ENCODE measurements around the gene FBXL12. TPM values are rescaled to one million over a fixed set of nuclear protein-coding genes. Genes with fewer than 3 reads are reported as not detected.

FBXL12 gene, protein sequence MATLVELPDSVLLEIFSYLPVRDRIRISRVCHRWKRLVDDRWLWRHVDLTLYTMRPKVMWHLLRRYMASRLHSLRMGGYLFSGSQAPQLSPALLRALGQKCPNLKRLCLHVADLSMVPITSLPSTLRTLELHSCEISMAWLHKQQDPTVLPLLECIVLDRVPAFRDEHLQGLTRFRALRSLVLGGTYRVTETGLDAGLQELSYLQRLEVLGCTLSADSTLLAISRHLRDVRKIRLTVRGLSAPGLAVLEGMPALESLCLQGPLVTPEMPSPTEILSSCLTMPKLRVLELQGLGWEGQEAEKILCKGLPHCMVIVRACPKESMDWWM
- total RNA-seq (10 to 100 TPM; 10.4 to 22.1 (median 12.9) TPM), polyA plus RNA-seq (10 to 100 TPM; 11.4 to 16.6 (median 16.1) TPM)
- long read RNA-seq, donor 1, transcript FBXL12-201 (3 exons, 1,852 nt) = major isoform, 11 of 18 reads
- long read RNA-seq, donor 1, partial matches to known transcripts = 3 of 18 reads
- long read RNA-seq, donor 1, other reads (novel, unspliced or antisense) = 0 of 18 reads
- long read RNA-seq, donor 2, transcript FBXL12-208 (4 exons, 1,920 nt) = major isoform, 17 of 52 reads
- long read RNA-seq, donor 2, transcript FBXL12-206 (3 exons, 1,843 nt) = minor isoform, 6 of 52 reads
- long read RNA-seq, donor 2, transcript FBXL12-201 (3 exons, 1,852 nt) = minor isoform, 14 of 52 reads
- long read RNA-seq, donor 2, partial matches to known transcripts = 3 of 52 reads
- long read RNA-seq, donor 2, other reads (novel, unspliced or antisense) = 4 of 52 reads

DNA sequence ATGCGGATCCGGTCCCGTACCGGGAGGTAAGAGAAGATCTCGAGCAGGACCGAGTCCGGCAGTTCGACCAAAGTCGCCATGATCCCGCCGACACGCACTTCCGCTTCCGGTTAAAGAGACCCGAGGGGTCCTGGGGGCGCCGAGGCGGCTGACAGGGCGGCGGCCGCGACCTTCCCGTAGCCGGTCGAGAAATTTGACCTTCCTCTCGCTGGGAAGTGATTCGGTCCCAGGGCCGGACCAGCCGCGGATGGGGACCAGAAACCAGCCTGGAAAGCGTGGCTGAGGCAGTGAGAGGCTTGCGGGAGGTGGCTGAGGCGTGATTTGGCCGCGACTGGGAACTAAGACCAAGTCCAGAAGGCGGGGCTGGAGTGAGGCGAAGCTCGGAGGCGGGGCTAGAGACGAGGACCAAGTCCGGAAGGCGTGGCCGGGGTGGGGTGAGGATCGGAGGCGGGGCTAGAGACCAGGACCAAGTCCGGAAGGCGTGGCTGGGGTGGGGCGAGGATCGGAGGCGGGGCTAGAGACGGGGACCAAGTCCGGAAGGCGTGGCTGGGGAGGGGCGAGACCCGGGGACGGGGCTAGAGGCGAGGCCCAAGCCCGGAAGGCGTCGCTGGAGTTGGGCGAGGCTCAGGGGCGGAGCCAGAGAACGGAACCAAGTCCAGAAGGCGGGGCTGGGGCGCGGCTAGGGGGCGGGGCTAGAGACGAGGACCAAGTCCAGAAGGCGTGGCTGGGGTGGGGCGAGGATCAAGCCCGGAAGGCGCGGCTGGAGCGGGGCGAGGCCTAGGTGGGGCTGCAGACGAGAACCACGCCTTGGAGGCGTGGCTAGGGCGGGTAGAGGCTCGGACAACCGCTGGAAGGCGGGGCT lies at the start of gene FBXL12:
FBXL12 (minus strand) TSS at position 346 of the 862 bp plus-strand sequence; CDS start at position 80, 266 bp downstream.
- Histone ChIP-seq H3K4me3 (peak within 1 kb of the TSS; percentile 98), H3K27me3 (ENCODE audit: insufficient read depth in 3 of 3, low read length in 2 of 3) (no peaks in the 10 kb centered on the region), H3K36me3 (ENCODE audit: insufficient read depth in 1 of 2, low read depth in 1 of 2) (peaks cover 0 to 7% of the 10 kb centered on the region in 2 donors), H3K4me1 (peaks cover 13% of the 10 kb centered on the region), H3K9me3 (no peaks in the 10 kb centered on the region), H3K27ac (peak within 1 kb of the TSS; percentile 93)
- intact Hi-C loops (cut with DNase I) = loop anchor here in 1 of 2 donors (5.0 kb wide), 1 partner anchor 987 kb away; the partner anchor contains the start of genes MBD3L1 and ZNF558
- DNase-seq (peak; percentile 100), ATAC-seq (peak; percentile 94 to 96 (median 94))
- TF ChIP-seq, protein P1, sequence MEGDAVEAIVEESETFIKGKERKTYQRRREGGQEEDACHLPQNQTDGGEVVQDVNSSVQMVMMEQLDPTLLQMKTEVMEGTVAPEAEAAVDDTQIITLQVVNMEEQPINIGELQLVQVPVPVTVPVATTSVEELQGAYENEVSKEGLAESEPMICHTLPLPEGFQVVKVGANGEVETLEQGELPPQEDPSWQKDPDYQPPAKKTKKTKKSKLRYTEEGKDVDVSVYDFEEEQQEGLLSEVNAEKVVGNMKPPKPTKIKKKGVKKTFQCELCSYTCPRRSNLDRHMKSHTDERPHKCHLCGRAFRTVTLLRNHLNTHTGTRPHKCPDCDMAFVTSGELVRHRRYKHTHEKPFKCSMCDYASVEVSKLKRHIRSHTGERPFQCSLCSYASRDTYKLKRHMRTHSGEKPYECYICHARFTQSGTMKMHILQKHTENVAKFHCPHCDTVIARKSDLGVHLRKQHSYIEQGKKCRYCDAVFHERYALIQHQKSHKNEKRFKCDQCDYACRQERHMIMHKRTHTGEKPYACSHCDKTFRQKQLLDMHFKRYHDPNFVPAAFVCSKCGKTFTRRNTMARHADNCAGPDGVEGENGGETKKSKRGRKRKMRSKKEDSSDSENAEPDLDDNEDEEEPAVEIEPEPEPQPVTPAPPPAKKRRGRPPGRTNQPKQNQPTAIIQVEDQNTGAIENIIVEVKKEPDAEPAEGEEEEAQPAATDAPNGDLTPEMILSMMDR (IDR thresholded peaks at IDR 0.05) = no peak
- 0 to 1% (median 1%) methylated on average over 75 to 82 of the region's 82 CpGs for WGBS, 3 donors

DNA sequence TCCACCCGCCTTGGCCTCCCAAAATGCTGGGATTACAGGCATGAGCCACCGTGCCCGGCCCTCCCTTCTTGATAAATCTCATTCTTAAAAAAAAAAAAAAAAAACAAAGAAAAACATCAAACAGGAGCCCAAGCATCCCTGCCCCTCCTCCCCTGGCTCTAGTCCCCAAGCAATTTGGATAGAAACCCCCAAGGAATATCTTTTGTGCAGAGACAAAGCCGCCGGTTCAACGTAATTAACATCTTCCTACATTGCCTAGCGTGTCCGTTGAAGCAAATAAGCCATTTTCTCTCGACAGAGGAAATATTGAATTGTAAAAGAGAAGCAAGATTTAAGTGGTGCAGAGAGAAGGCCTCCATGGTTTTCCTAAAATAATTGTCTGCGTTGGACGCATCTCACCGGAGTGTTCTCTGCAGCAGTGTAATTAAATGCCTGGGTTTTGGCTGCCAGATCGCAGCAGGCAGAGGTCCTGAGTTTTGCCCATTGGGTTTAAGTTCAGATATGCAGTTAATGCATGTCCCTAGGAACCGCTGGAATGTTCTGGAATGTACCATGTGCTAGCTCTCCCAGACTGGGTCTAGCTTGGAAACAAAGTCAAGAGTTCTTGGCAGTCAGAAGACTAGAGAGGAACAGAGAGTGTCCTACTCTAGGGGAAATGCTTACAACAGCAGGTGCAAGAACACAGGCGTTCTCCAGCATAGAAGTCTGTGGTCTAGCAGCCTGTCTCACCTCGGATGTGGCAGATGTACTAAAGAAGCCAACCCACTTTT lies 47.0 kb upstream of the FBXL12 start:
- Histone ChIP-seq H3K4me3 (no peak overlapping the region), H3K27me3 (ENCODE audit: insufficient read depth in 3 of 3, low read length in 2 of 3) (no peaks in the 10 kb centered on the region), H3K27ac (no peak overlapping the region), H3K4me1 (no peaks in the 10 kb centered on the region), H3K9me3 (no peaks in the 10 kb centered on the region), H3K36me3 (ENCODE audit: insufficient read depth in 1 of 2, low read depth in 1 of 2) (no peaks in the 10 kb centered on the region)
- TF ChIP-seq, protein P1 (IDR thresholded peaks at IDR 0.05) = no peak
- 29 to 35% (median 34%) methylated on average over 16 of the region's 16 CpGs for WGBS, 3 donors
- DNase-seq (no peak), ATAC-seq (no peak)
- intact Hi-C loops (cut with DNase I) = no loop called here

DNA sequence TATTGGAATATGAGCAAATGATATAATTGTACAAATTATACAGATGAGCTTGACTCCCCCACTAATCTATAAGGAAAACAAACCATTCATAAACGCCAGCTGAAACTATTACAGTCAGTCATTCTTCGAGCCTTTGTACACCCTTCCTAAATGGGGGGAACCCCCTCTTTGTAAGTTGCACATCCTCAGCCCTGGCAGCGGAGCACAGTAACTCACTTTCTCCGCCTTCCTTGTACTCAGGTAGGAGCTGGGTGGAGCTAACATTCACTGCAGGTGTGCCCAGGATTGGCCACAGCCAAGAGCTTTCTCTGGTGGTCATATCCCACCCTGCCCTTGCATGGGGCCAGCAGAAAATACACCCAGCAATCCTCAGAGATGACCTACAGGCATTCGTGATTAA lies 44.9 kb upstream of the FBXL12 start:
- Histone ChIP-seq H3K4me1 (no peaks in the 10 kb centered on the region), H3K27me3 (ENCODE audit: insufficient read depth in 3 of 3, low read length in 2 of 3) (no peaks in the 10 kb centered on the region), H3K4me3 (no peak overlapping the region), H3K36me3 (ENCODE audit: insufficient read depth in 1 of 2, low read depth in 1 of 2) (no peaks in the 10 kb centered on the region), H3K27ac (no peak overlapping the region), H3K9me3 (no peaks in the 10 kb centered on the region)
- intact Hi-C loops (cut with DNase I) = no loop called here
- TF ChIP-seq, protein P1 (IDR thresholded peaks at IDR 0.05) = no peak
- WGBS, 3 donors = 88 to 94% (median 89%) methylated on average over 5 of the region's 5 CpGs
- DNase-seq (no peak), ATAC-seq (no peak)

DNA sequence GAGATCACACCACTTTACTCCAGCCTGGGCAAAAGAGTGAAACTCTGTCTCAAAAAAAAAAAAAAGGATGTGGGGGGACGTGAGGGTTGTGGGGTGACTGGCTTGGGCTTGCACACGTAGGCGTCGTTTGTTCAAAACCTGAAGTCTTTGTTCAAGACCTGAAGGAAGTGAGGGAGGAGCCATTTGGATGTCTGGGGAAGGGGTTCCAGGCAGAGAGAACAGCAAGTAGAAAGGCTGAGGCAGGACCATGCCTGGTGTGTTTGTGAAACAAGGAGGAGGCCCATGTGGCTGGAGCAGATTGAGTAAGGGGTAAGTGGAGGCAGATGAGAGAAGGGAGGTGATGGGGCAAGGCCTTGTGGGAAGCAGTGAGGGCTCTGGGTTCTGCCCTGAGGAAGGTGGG lies 44.1 kb upstream of the FBXL12 start:
- Histone ChIP-seq H3K36me3 (ENCODE audit: insufficient read depth in 1 of 2, low read depth in 1 of 2) (no peaks in the 10 kb centered on the region), H3K4me1 (no peaks in the 10 kb centered on the region), H3K27me3 (ENCODE audit: insufficient read depth in 3 of 3, low read length in 2 of 3) (no peaks in the 10 kb centered on the region), H3K4me3 (no peak overlapping the region), H3K9me3 (no peaks in the 10 kb centered on the region), H3K27ac (no peak overlapping the region)
- ATAC-seq = no peak
- TF ChIP-seq, protein P1 (IDR thresholded peaks at IDR 0.05) = no peak
- DNase-seq = no peak
- intact Hi-C loops (cut with DNase I) = no loop called here
- 63 to 78% (median 66%) methylated on average over 3 to 4 of the region's 4 CpGs for WGBS, 3 donors
